AG09319 (cell line): ENCODE results near the gene ZBTB18.

ENCODE experiments used
- DNase-seq: peaks from one replicate; pipeline ENCODE4 v3.0.0-alpha.2; 2010; ENCODE audit warnings: low read depth; ENCODE audit errors: extremely low read depth
- CTCF ChIP-seq: IDR thresholded peaks from 2 replicates; pipeline ENCODE4 v1.5.1; 2011; ENCODE audit warnings: low read depth, mild to moderate bottlenecking, inconsistent platforms, low read length, moderate library complexity

Gene ZBTB18

GRCh38 chr1:244049162-244050013 is 1.7 kb upstream of the ZBTB18 start:
- TF ChIP-seq CTCF = no peak
- DNase-seq = no peak

GRCh38 chr1:244050014-244050834 is 859 bp upstream of the ZBTB18 start:
- no peak for DNase-seq
- TF ChIP-seq CTCF = no peak

GRCh38 chr1:244052016-244052727 is 1.1 kb downstream of the ZBTB18 start:
- TF ChIP-seq CTCF = no peak
- no peak for DNase-seq

GRCh38 chr1:244052728-244053312 is 1.7 kb downstream of the ZBTB18 start:
- DNase-seq = no peak

GRCh38 chr1:244053831-244054230 is 2.7 kb downstream of the ZBTB18 start:
- no peak for TF ChIP-seq CTCF
- DNase-seq = no peak

More at GRCh38 chr1:244052728-244053312, 1.7 kb downstream of the ZBTB18 start:
- no peak for TF ChIP-seq CTCF

- DNase-seq = no peak
- no peak for TF ChIP-seq CTCF
These were observed 3.3 kb downstream of the ZBTB18 start for GRCh38 chr1:244054247-244054923.
